K562 (cell line): Measurements from ENCODE around the gene LRRC75A. TPM values are rescaled to one million over a fixed set of nuclear protein-coding genes. Genes with fewer than 3 reads are reported as not detected.

ENCODE experiments used
- ATAC-seq: fragments of 200-7000 bp; cut with Tn5 transposase; 3 replicates; pipeline ENCODE4 v1.9.1; 2020; ENCODE audit warnings: moderate library complexity
- BruUV-seq: library from RNA; stranded (reverse); fragments of 400-500 nt; replicated peaks from 2 replicates; lab custom pipeline; 2021; lab: Mats Ljungman, UMichigan
- CTCF ChIA-PET: fragments of 300-600 bp; formaldehyde crosslinking; extraction: SDS; loops from one replicate; lab custom pipeline; 2021; ENCODE audit warnings: low intra/inter-chr PET ratio; lab: Yijun Ruan, JAX
- POLR2A ChIA-PET: fragments of 300-600, 350-650 bp; sonication (Branson Sonifier 250); formaldehyde crosslinking; extraction: SDS; loops from one replicate; lab custom pipeline; 2021; ENCODE audit warnings: antibody characterized with exemption, inconsistent platforms; lab: Yijun Ruan, JAX
- DNase-seq, 4 experiments: peaks; one replicate each; pipeline versions ENCODE4 v3.0.0 to v3.0.0-alpha.2; 2011 to 2018; ENCODE audit warnings: low spot score in 3 of 4, mixed read lengths in 3 of 4; ENCODE audit errors: extremely low read depth in 1 of 4
- FAIRE-seq: peaks from 2 replicates; lab custom pipeline; 2011; peaks lifted over from hg19 to GRCh38; lab: Jason Lieb, UNC
- H2AFZ ChIP-seq: 2 replicates; pipeline ENCODE4 v1.6.0; 2011; ENCODE audit warnings: low read depth, low read length, control low read depth, inconsistent platforms
- H3K27ac ChIP-seq: fragments of 200-600 bp; 3 replicates; pipeline ENCODE4 v1.8.0; 2011; ENCODE audit warnings: low read depth, mild to moderate bottlenecking, control low read depth, inconsistent platforms, low read length, moderate library complexity, mixed read lengths; ENCODE audit errors: extremely low read depth
- H3K27me3 ChIP-seq, 2 experiments: fragments of 300-600 bp in 1 of 2; 2 replicates in 1 of 2; 3 replicates in 1 of 2; pipeline versions ENCODE4 v1.6.0 to v1.8.0; 2011; ENCODE audit warnings: inconsistent platforms in 2 of 2, low read length in 2 of 2, mild to moderate bottlenecking in 1 of 2, mixed read lengths in 1 of 2, moderate library complexity in 1 of 2; ENCODE audit not compliant: control insufficient read depth in 2 of 2, insufficient read depth in 2 of 2
- H3K36me3 ChIP-seq: fragments of 300-600 bp; 3 replicates; pipeline ENCODE4 v1.8.0; 2011; ENCODE audit warnings: mild to moderate bottlenecking, low read length, inconsistent platforms; ENCODE audit not compliant: control insufficient read depth, insufficient read depth
- H3K4me1 ChIP-seq, 2 experiments: fragments of 200-600 bp in 1 of 2; replicated peaks in 1 of 2; 2 replicates in 1 of 2; 3 replicates in 1 of 2; pipeline versions ENCODE4 v1.5.1 to v1.8.0; 2011; ENCODE audit warnings: inconsistent platforms in 2 of 2, low read length in 2 of 2, mild to moderate bottlenecking in 1 of 2, mixed read lengths in 1 of 2, moderate library complexity in 1 of 2; ENCODE audit not compliant: control insufficient read depth in 2 of 2, insufficient read depth in 2 of 2
- H3K4me2 ChIP-seq: 2 replicates; pipeline ENCODE4 v1.6.1; 2011; ENCODE audit warnings: low read length, control low read depth, inconsistent platforms, mixed read lengths; ENCODE audit not compliant: insufficient read depth
- H3K4me3 ChIP-seq: fragments of 200-600 bp; sonication (generic), shearing (Covaris generic); 2 replicates; pipeline ENCODE4 v1.5.1; 2016; ENCODE audit warnings: control low read depth, inconsistent platforms
- H3K79me2 ChIP-seq: fragments of 200-600 bp; 3 replicates; pipeline ENCODE4 v1.8.0; 2011; ENCODE audit warnings: low read length, inconsistent platforms; ENCODE audit not compliant: control insufficient read depth, insufficient read depth
- H3K9ac ChIP-seq, 2 experiments: 2 replicates each; pipeline versions ENCODE4 v1.6.0 to v1.6.1; 2011; ENCODE audit warnings: low read depth in 2 of 2, low read length in 2 of 2, control low read depth in 1 of 2, inconsistent platforms in 1 of 2, mild to moderate bottlenecking in 1 of 2, mixed read lengths in 1 of 2; ENCODE audit not compliant: insufficient read depth in 1 of 2
- H3K9me1 ChIP-seq: one replicate; pipeline ENCODE4 v1.6.0; 2011; ENCODE audit warnings: inconsistent platforms, mild to moderate bottlenecking, low read length, moderate library complexity; ENCODE audit not compliant: control insufficient read depth, insufficient read depth
- H3K9me3 ChIP-seq: replicated peaks from 2 replicates; pipeline ENCODE4 v1.5.1; 2011; ENCODE audit warnings: low read depth, low read length, inconsistent platforms; ENCODE audit not compliant: control insufficient read depth, insufficient read depth
- H4K20me1 ChIP-seq: replicated peaks from 2 replicates; pipeline ENCODE4 v1.6.1; 2011; ENCODE audit warnings: low read length, inconsistent platforms, mixed read lengths; ENCODE audit not compliant: control insufficient read depth, insufficient read depth
- CBX8 ChIP-seq: fragments of 200-600 bp; sonication (generic); IDR thresholded peaks from 2 replicates; pipeline ENCODE4 v1.6.1; 2012; ENCODE audit warnings: borderline replicate concordance, mixed run types, low read depth, mild to moderate bottlenecking, moderate library complexity, mixed read lengths, low read length, control low read depth, inconsistent platforms; ENCODE audit not compliant: poor library complexity, severe bottlenecking; ENCODE audit errors: extremely low read depth
- ELF1 ChIP-seq: fragments of 200-800 bp; sonication (Bioruptor generic); IDR thresholded peaks from 2 replicates; pipeline ENCODE4 v1.6.1; 2016; ENCODE audit warnings: missing genetic modification characterization, missing compliant biosample characterization
- EP400 ChIP-seq: fragments of 450-650 bp; IDR thresholded peaks from 2 replicates; pipeline ENCODE4 v1.6.1; 2017; ENCODE audit warnings: antibody characterized with exemption, mild to moderate bottlenecking, moderate library complexity
- EWSR1 ChIP-seq: fragments of 450-650 bp; IDR thresholded peaks from 2 replicates; pipeline ENCODE4 v1.6.1; 2018; ENCODE audit warnings: borderline replicate concordance, mild to moderate bottlenecking, low read depth, moderate library complexity; ENCODE audit not compliant: partially characterized antibody
- MEF2D ChIP-seq: conservative IDR thresholded peaks from 2 replicates; pipeline ENCODE4 v1.6.1; 2016; ENCODE audit warnings: low read depth, missing genetic modification characterization, missing compliant biosample characterization
- TFE3 ChIP-seq: fragments of 450-650 bp; formaldehyde crosslinking; IDR thresholded peaks from 2 replicates; pipeline ENCODE4 v1.4.0; 2020; ENCODE audit warnings: mild to moderate bottlenecking, mixed read lengths
- ZBTB17 ChIP-seq: fragments of 450-650 bp; formaldehyde crosslinking; IDR thresholded peaks from 2 replicates; pipeline ENCODE4 v1.4.0; 2020; ENCODE audit warnings: mild to moderate bottlenecking
- ZBTB43 ChIP-seq: sonication (generic); formaldehyde crosslinking; IDR thresholded peaks from 2 replicates; pipeline ENCODE4 v1.8.0; 2023; ENCODE audit warnings: mild to moderate bottlenecking, missing genetic modification reagents
- ZNF140 ChIP-seq: fragments of 250-450 bp; sonication (Bioruptor Pico); IDR thresholded peaks from 2 replicates; pipeline ENCODE4 v1.8.0; 2021; ENCODE audit warnings: moderate library complexity, mild to moderate bottlenecking, inconsistent platforms
- ZNF324 ChIP-seq: fragments of 250-450 bp; sonication (Bioruptor Pico); IDR thresholded peaks from 2 replicates; pipeline ENCODE4 v1.4.0; 2020; ENCODE audit warnings: mild to moderate bottlenecking
- ZNF449 ChIP-seq: fragments of 250-450 bp; sonication (Bioruptor Pico); IDR thresholded peaks from 2 replicates; pipeline ENCODE4 v1.8.0; 2022; ENCODE audit warnings: moderate library complexity, mild to moderate bottlenecking, inconsistent platforms
- WGBS: fragments of 100-300 bp; shearing (Covaris generic); methylation state at CpG from one replicate; pipeline ENCODE4 v1.1.6; 2016; ENCODE audit warnings: low coverage, mixed read lengths; ENCODE audit not compliant: insufficient coverage; ENCODE audit errors: missing lambda C conversion rate; 5-methylcytosine and 5-hydroxymethylcytosine counted together
- in situ Hi-C: fragments of 300-500 bp; cut with MboI; formaldehyde crosslinking; loops from 4 replicates; pipeline ENCODE4 v1.15.0; 2018; ENCODE audit warnings: inconsistent platforms, mixed read lengths
- intact Hi-C: fragments of 100-400 bp; cut with micrococcal nuclease; formaldehyde crosslinking; loops from 2 replicates; pipeline ENCODE4 v1.14.2; 2022
- polyA plus RNA-seq, 8 experiments: library from polyadenylated mRNA; depleted of rRNA in 4 of 8; stranded (reverse) in 5 of 8; unstranded in 3 of 8; fragments of >200 nt; fragmentation: Nextera tagmentation in 2 of 8; fragmentation: Illumina TruSeq in 1 of 8; extraction: Ambion mirVana in 2 of 8; extraction: Trizol in 1 of 8; gene quantifications; 2 replicates each; pipeline versions ENCODE4 v1.2.1 to v1.2.3, GENCODE V29; 2011 to 2014; ENCODE audit warnings: inconsistent platforms in 1 of 8, missing spikeins in 1 of 8
- total RNA-seq, 7 experiments: library from RNA; depleted of rRNA in 6 of 7; stranded (reverse); fragments of >200 nt in 6 of 7; fragmentation: Illumina TruSeq in 2 of 7; extraction: Trizol in 2 of 7; gene quantifications; 2 replicates each; pipeline versions ENCODE4 v1.2.1 to v1.2.3, GENCODE V29; 2011 to 2021; ENCODE audit warnings: low replicate concordance in 1 of 7

The LRRC75A gene
- total and polyA plus RNA-seq, 9 of the 15 experiments (the other 6 are each of a cell fraction or from before 2014, with no cell fraction given): 0.04 to 0.34 (median 0.08) TPM; not detected in 5

GRCh38 chr17:16437083-16437482, 54.9 kb downstream of the LRRC75A start:
- H3K36me3 ChIP-seq: peaks cover 35% of the 10 kb centered on the region
- peaks cover 18% of the 10 kb centered on the region for H4K20me1 ChIP-seq
- H3K79me2 ChIP-seq: peaks cover 38% of the 10 kb centered on the region
- H3K4me3 ChIP-seq: no peak overlapping the region
- WGBS: 57% methylated on average over 1 of the region's 2 CpGs
- intact Hi-C loops (no loop called here), in situ Hi-C loops (no loop called here)
- H2AFZ ChIP-seq: no peak overlapping the region
- no peaks in the 10 kb centered on the region for H3K9me1 ChIP-seq
- H3K27me3 ChIP-seq: no peaks in the 10 kb centered on the region
- BruUV-seq: no TSS peak
- H3K27ac ChIP-seq: no peak overlapping the region
- no peaks in the 10 kb centered on the region for H3K9me3 ChIP-seq
- ChIA-PET CTCF (no interaction called here), POLR2A (interaction anchor here (0.7 to 1.0 kb wide), 2 partner anchors 11 to 53 kb away, joined by 3 to 5 read pairs; no protein-coding TSS in a partner anchor)
- peaks cover 18 to 20% of the 10 kb centered on the region in 2 experiments for H3K4me1 ChIP-seq
- FAIRE-seq: no peak
- TF ChIP-seq EP400: no peak
- TF ChIP-seq EWSR1: no peak
- no peak for TF ChIP-seq ELF1 (tag)
- TF ChIP-seq ZNF140 (CRISPR knock-in tag): no peak
- TF ChIP-seq MEF2D (tag): no peak
- TF ChIP-seq ZNF449 (CRISPR knock-in tag): no peak
- TF ChIP-seq ZBTB17 (CRISPR knock-in tag): no peak
- no peak for TF ChIP-seq TFE3 (CRISPR knock-in tag)
- no peak for TF ChIP-seq ZNF324 (CRISPR knock-in tag)
- no peak for TF ChIP-seq CBX8
- no peak for TF ChIP-seq ZBTB43 (CRISPR knock-in tag)
- no peak for ATAC-seq
- peak overlapping the region in 1 of 2 experiments; percentile 21; a peak in 1 of 4 replicates for H3K9ac ChIP-seq
- no peak overlapping the region for H3K4me2 ChIP-seq
- no peak for DNase-seq
